T47D (cell line): ENCODE measurements around the gene RBM33.

ENCODE experiments used
- DNase-seq, 2 experiments: peaks; one replicate each; pipeline versions ENCODE4 v3.0.0 to v3.0.0-alpha.2; 2011 to 2012; ENCODE audit warnings: low read depth in 1 of 2, low spot score in 1 of 2
- JUND ChIP-seq: IDR thresholded peaks from 2 replicates; pipeline ENCODE4 v1.6.1; 2012; ENCODE audit warnings: low read depth
- in situ Hi-C: cut with HindIII; loops from 2 replicates; pipeline ENCODE4 v1.10.0; 2016; ENCODE audit warnings: low sequenced_read_pairs, low pct_unique_long_range_greater_than_20kb

Gene RBM33

DNA sequence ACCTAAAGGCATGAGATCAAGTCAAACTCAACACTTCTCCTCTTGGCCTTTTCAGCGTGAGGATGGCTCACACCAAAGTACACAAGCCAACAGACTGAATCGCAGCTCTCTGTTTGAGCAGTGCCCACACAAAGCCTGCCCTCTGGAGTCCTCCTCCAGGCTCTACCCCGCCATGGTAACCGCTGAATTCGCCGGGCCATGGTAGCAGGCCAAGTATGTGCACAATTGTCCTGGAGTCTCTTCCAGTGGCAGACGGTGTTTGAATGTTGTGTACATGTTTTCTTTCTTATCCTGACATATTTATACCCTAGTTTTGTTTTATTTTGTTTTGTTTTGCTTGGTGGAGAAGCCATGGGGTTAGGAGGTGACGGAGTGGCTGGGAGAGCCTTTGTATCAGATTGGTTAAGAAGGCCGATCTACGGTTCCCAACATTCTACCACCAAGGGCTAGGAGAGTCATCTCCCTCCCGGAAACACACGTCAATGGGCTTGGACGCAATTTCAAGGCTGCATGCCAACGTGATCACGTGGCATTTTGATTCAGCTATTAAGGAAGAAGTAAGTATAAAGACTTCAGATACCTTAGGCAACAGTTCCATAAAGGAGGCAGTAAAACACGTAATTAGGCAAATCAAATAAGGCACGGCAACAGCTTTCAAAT lies 179.9 kb downstream of the RBM33 start:
- DNase-seq, result no peak
- TF ChIP-seq JUND, result no peak
- in situ Hi-C loops, result no loop called here

DNA sequence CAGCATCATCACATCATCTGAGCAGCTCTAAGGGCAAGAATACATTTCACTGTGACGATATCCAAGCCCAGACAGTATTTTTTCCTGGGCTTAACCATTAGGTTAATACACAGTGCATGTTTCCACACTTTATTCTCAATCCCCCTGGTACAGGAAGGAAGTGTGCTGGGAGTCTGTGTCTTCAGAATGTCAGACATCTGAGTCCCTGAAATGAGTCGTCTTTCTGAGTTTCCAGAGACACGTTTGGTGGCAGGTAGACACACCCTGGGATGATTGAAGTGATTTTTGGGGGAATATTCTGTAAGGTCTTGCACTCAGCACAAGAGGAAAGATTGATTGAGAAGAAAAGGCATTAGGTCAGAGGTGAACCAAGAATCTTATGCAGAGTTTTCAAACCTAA lies 180.9 kb downstream of the RBM33 start:
- in situ Hi-C loops, result no loop called here
- no peak for TF ChIP-seq JUND
- no peak for DNase-seq

DNA sequence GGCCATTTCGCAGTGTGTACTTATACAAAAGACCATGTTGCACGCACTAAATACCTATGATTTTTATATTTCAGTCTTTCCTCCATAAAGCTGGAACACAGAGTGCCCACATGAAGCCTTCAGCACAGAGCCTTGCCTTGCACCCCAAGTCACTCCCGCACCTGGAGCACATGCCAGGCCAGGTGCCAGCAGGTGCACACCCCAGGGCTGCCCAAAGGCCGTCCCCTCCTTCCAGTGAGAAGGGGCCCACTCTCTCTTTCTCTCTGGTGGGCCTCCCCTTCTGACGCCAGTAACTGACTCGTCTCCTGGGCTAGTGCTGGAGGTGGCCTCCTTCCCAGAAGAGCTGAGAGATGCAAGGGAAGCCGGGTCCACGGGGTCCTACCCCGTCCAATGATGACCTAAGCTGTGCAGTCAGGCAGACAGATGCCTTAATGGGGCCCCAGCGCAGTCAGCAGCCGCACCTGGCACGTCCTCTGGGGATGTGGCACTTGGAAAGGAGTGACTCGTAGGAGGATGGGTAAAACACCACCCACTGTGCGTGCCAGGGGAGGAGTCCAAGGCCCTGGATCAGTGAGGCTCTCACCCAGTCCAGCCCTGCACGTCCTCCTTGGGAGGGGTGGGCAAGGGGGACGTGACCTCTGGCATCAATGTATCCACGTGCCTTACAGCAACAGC lies 185.5 kb downstream of the RBM33 start:
- TF ChIP-seq JUND, result no peak
- DNase-seq, result no peak
- in situ Hi-C loops, result no loop called here
